Coronary artery (tissue), 2 donors: ENCODE measurements around the gene NUAK2.

Source experiments
- DNase-seq: peaks from one replicate; pipeline ENCODE4 v3.0.0-alpha.2; 2017; ENCODE audit warnings: low spot score
- H3K27ac ChIP-seq, 2 donors: fragments of 200-600 bp; sonication (generic); one replicate each; pipeline ENCODE4 v1.5.1; 2016 to 2019
- H3K4me3 ChIP-seq: fragments of 200-600 bp; sonication (generic); 2 replicates; pipeline ENCODE4 v1.5.1; 2016; ENCODE audit warnings: mild to moderate bottlenecking, moderate library complexity
- TF ChIP-seq, protein P1 (sequence below): fragments of 200-600 bp; sonication (generic); IDR thresholded peaks from one replicate; pipeline ENCODE4 v1.5.1; 2019; ENCODE audit warnings: antibody characterized with exemption

NUAK2 gene

DNA sequence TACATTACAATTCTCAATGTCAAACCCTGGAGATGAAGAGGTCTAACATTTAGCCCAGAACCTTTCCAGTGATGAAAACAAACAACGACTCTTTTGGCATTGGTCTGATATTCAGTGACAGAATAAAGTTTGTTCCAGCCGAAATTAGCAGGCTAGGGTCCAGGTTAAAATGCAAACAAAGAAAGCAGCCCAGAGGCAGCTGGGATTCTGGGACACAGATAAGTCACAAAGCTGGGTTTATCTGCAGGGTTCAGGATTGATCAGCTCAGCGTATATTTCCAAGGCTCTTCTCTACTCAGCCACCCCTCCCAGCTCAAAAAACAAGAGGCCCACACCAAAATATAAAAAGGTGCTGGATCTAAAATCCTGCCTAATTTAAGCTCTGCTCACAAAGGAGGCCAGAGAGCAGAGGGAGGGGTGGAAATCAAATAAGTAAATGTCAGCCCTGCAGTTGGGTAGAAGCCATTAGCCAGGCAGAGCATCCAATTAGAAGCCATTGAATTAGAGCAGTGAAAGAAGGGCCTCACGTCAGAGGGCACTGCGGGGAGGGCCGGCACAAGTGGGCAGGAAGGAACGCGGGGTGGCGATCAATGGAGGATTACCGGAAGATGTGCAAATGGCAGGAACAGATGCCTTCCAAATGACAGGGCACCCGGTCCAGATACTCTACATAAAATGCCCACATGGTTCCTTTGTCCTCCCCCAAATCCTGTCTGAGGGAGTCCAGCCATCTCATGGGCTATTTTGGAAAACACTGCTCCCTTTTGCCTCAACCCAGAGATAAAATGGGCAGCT, 38.4 kb upstream of the NUAK2 start:
- H3K4me3 ChIP-seq, result no peak overlapping the region
- TF ChIP-seq, protein P1, sequence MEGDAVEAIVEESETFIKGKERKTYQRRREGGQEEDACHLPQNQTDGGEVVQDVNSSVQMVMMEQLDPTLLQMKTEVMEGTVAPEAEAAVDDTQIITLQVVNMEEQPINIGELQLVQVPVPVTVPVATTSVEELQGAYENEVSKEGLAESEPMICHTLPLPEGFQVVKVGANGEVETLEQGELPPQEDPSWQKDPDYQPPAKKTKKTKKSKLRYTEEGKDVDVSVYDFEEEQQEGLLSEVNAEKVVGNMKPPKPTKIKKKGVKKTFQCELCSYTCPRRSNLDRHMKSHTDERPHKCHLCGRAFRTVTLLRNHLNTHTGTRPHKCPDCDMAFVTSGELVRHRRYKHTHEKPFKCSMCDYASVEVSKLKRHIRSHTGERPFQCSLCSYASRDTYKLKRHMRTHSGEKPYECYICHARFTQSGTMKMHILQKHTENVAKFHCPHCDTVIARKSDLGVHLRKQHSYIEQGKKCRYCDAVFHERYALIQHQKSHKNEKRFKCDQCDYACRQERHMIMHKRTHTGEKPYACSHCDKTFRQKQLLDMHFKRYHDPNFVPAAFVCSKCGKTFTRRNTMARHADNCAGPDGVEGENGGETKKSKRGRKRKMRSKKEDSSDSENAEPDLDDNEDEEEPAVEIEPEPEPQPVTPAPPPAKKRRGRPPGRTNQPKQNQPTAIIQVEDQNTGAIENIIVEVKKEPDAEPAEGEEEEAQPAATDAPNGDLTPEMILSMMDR, result no peak
- H3K27ac ChIP-seq, result no peak overlapping the region
- DNase-seq, result no peak

DNA sequence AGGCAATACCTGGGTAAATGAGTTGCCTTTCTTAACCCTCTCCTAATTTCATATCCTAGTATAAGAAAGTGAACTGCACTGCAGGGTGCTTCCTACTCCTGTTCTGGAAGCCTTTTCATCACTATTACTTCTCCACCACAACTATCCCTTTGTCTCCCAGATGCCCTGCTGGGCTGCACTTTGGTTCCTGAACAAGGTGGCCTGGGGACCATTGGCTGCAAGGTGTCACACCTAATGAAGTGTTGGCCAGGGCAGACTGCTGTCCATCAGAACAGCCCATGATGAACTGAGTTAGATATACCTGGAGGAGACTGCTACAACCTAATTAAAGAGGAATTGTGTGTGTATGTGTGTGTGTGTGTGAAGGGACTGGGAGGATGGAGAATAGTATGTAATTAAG, 37.0 kb upstream of the NUAK2 start:
- TF ChIP-seq, protein P1, result no peak
- no peak for DNase-seq

GRCh38 chr1:205357567-205357966, 36.0 kb upstream of the NUAK2 start:
- TF ChIP-seq, protein P1, result no peak
- Histone ChIP-seq H3K4me3 (no peak overlapping the region), H3K27ac (no peak overlapping the region)
- DNase-seq, result no peak

More for the DNA sequence above, 37.0 kb upstream of the NUAK2 start:
- Histone ChIP-seq H3K27ac (no peak overlapping the region), H3K4me3 (no peak overlapping the region)

GRCh38 chr1:205356440-205357139, 35.0 kb upstream of the NUAK2 start, which contains the start of gene KLHDC8A:
KLHDC8A (minus strand) TSS chr1:205356922; CDS start chr1:205343604, 13,318 bp downstream.
- no peak within 1 kb of the TSS for H3K27ac ChIP-seq
- H3K4me3 ChIP-seq, result no peak within 1 kb of the TSS
- TF ChIP-seq, protein P1, result no peak
- no peak for DNase-seq

DNA sequence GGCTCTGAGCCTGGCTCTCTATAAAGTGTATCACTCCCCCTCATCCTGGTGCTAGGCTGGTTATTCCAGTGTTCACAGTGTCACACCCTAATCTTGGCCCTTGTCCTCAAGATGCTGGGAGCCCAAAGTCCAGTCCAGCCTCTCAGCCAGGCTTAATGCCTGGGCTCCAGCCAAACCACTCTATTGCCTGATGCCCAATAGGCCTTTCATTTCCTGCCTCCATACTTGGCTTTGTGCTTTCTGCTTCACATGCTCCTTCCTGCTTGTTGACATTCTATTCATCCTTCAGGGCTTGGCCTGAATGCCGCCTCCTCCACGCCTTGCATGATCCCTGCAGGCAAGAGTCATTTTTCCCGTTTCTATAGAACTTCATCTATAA, 33.5 kb upstream of the NUAK2 start:
- Histone ChIP-seq H3K4me3 (no peak overlapping the region), H3K27ac (no peak overlapping the region)
- TF ChIP-seq, protein P1, result no peak
- DNase-seq, result no peak

DNA sequence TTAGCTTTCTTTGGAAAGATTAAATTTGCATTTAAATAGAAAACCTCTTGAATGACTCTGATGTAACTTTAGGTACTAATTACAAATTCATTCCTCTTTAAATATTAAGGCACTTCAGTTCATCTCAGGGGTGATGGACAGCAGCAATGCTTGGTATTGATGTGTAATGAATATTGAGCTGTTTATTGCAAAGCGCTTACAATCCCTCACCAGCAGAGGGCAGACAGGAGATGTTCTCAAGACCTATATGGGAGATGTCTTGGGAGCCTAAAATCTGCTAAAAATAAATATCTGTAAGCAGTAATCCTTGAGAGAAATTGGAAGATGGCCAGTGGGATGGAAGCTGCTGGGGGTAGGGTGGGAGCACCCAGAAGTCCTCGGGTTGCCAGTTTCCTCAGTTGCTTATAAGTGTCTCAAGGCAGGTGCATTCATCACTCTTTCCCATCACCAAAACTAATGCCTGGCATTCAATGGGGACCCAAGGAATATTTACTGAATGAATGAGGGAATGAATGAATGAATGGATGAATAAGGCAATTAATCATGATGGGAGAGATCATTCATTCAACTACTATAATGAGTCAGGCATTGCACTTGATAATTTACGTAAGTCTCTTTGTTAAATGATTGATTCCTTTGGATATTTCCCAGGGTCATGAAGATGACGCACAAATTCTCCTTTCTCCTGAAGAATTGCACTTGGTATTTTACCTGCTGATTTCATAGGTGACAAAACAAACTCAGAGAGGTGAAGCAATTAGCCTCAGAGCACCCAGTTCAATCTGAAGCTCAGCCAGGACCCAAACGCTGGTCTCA, 32.9 kb upstream of the NUAK2 start:
- no peak for DNase-seq
- no peak overlapping the region for H3K4me3 ChIP-seq
- H3K27ac ChIP-seq, result no peak overlapping the region
- TF ChIP-seq, protein P1, result peak; percentile 70
